ENCODE results near the gene CD9. TPM values are rescaled to one million over a fixed set of nuclear protein-coding genes. Genes with fewer than 3 reads are reported as not detected.

Gene CD9
- polyA plus RNA-seq, 1 of the 3 experiments (the other 2 are of a cell fraction) = 76.6 TPM

DNA sequence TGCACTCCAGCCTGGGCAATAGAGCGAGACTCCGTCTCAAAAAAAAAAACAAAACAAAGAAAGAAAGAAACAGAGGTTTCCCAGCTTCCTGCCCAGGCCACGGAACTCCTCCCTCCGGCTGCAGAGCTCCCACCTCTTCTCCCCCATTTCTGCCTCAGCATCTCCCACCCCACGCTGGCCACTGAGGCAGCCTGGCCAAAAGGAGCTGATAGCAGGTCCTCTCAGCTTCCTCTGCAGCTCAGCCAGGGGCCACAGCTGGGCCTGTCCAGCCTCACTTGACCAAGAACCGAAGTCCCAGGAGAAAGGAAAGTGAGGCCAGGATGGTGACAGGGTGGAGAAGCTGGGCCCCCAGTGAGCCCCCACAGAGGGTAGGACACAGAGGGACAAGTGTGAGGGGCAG, 33.4 kb upstream of the CD9 start:
- WGBS (ENCODE audit: low lambda C conversion rate) = 98% methylated on average over 6 of the region's 6 CpGs

More for the DNA sequence above, 33.4 kb upstream of the CD9 start:
- Histone ChIP-seq H3K9me2 (no peaks in the 10 kb centered on the region), H3K27ac (ENCODE audit: low read depth in 2 of 2, low read length in 1 of 2) (peak overlapping the region; percentile 48 to 96; a peak in 3 of 4 replicates), H3F3A (replicated peaks; ENCODE audit: insufficient read depth) (peaks cover 19% of the 10 kb centered on the region), H3K9ac (peak overlapping the region; percentile 75), H3K79me2 (ENCODE audit: insufficient read depth) (no peaks in the 10 kb centered on the region), H4K20me1 (ENCODE audit: insufficient read depth) (no peaks in the 10 kb centered on the region), H3K4me1 (ENCODE audit: control insufficient read depth in 1 of 2, insufficient read depth in 2 of 2, low read depth in 1 of 2, low read length in 1 of 2) (peaks cover 11 to 20% of the 10 kb centered on the region in 2 experiments; a peak in 3 of 4 replicates), H3K4me2 (peak overlapping the region; percentile 68), H3K4me3 (ENCODE audit: low read depth in 2 of 2, low read length in 1 of 2) (no peak overlapping the region), H3K9me3 (no peaks in the 10 kb centered on the region), H3K36me3 (replicated peaks in 1 of 2; ENCODE audit: control insufficient read depth in 1 of 2, insufficient read depth in 2 of 2, low read length in 1 of 2) (no peaks in the 10 kb centered on the region), H2AFZ (ENCODE audit: low read depth) (peak overlapping the region; percentile 56; the same call in 1 of the 2 replicates), H3K27me3 (ENCODE audit: insufficient read depth) (no peaks in the 10 kb centered on the region)
- ChIA-PET CTCF (interaction anchor here (2.0 kb wide), 1 partner anchor 29 kb away, joined by 5 read pairs; no protein-coding TSS in a partner anchor), POLR2A (no interaction called here)
- no peak for DNase-seq
- TF ChIP-seq CHD2 (IDR thresholded peaks at IDR 0.05; ENCODE audit: low read length, partially characterized antibody) = no peak
- TF ChIP-seq, protein P1, sequence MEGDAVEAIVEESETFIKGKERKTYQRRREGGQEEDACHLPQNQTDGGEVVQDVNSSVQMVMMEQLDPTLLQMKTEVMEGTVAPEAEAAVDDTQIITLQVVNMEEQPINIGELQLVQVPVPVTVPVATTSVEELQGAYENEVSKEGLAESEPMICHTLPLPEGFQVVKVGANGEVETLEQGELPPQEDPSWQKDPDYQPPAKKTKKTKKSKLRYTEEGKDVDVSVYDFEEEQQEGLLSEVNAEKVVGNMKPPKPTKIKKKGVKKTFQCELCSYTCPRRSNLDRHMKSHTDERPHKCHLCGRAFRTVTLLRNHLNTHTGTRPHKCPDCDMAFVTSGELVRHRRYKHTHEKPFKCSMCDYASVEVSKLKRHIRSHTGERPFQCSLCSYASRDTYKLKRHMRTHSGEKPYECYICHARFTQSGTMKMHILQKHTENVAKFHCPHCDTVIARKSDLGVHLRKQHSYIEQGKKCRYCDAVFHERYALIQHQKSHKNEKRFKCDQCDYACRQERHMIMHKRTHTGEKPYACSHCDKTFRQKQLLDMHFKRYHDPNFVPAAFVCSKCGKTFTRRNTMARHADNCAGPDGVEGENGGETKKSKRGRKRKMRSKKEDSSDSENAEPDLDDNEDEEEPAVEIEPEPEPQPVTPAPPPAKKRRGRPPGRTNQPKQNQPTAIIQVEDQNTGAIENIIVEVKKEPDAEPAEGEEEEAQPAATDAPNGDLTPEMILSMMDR (IDR thresholded peaks at IDR 0.05) = no peak
- TF ChIP-seq, protein P2, sequence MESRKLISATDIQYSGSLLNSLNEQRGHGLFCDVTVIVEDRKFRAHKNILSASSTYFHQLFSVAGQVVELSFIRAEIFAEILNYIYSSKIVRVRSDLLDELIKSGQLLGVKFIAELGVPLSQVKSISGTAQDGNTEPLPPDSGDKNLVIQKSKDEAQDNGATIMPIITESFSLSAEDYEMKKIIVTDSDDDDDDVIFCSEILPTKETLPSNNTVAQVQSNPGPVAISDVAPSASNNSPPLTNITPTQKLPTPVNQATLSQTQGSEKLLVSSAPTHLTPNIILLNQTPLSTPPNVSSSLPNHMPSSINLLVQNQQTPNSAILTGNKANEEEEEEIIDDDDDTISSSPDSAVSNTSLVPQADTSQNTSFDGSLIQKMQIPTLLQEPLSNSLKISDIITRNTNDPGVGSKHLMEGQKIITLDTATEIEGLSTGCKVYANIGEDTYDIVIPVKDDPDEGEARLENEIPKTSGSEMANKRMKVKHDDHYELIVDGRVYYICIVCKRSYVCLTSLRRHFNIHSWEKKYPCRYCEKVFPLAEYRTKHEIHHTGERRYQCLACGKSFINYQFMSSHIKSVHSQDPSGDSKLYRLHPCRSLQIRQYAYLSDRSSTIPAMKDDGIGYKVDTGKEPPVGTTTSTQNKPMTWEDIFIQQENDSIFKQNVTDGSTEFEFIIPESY (IDR thresholded peaks at IDR 0.05; ENCODE audit: borderline replicate concordance, low read depth) = no peak
- TF ChIP-seq, protein P3, sequence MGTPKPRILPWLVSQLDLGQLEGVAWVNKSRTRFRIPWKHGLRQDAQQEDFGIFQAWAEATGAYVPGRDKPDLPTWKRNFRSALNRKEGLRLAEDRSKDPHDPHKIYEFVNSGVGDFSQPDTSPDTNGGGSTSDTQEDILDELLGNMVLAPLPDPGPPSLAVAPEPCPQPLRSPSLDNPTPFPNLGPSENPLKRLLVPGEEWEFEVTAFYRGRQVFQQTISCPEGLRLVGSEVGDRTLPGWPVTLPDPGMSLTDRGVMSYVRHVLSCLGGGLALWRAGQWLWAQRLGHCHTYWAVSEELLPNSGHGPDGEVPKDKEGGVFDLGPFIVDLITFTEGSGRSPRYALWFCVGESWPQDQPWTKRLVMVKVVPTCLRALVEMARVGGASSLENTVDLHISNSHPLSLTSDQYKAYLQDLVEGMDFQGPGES (IDR thresholded peaks at IDR 0.05; ENCODE audit: low read depth, low read length) = no peak
- no peak for TF ChIP-seq TCF12 (IDR thresholded peaks at IDR 0.05)
- no peak for TF ChIP-seq MEF2A (IDR thresholded peaks at IDR 0.05; ENCODE audit: borderline replicate concordance, low read depth)
- TF ChIP-seq, protein P4, sequence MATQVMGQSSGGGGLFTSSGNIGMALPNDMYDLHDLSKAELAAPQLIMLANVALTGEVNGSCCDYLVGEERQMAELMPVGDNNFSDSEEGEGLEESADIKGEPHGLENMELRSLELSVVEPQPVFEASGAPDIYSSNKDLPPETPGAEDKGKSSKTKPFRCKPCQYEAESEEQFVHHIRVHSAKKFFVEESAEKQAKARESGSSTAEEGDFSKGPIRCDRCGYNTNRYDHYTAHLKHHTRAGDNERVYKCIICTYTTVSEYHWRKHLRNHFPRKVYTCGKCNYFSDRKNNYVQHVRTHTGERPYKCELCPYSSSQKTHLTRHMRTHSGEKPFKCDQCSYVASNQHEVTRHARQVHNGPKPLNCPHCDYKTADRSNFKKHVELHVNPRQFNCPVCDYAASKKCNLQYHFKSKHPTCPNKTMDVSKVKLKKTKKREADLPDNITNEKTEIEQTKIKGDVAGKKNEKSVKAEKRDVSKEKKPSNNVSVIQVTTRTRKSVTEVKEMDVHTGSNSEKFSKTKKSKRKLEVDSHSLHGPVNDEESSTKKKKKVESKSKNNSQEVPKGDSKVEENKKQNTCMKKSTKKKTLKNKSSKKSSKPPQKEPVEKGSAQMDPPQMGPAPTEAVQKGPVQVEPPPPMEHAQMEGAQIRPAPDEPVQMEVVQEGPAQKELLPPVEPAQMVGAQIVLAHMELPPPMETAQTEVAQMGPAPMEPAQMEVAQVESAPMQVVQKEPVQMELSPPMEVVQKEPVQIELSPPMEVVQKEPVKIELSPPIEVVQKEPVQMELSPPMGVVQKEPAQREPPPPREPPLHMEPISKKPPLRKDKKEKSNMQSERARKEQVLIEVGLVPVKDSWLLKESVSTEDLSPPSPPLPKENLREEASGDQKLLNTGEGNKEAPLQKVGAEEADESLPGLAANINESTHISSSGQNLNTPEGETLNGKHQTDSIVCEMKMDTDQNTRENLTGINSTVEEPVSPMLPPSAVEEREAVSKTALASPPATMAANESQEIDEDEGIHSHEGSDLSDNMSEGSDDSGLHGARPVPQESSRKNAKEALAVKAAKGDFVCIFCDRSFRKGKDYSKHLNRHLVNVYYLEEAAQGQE (IDR thresholded peaks at IDR 0.05; ENCODE audit: low read depth, low read length) = no peak
- no peak for TF ChIP-seq YY1 (IDR thresholded peaks at IDR 0.05; ENCODE audit: low read depth)
